Fibroblast of mammary gland (primary cell): ENCODE results near the gene FRMPD1.

Experiments
- DNase-seq: peaks from one replicate; pipeline ENCODE4 v3.0.0-alpha.2; 2010; ENCODE audit warnings: low read depth
- H3K4me3 ChIP-seq: 2 replicates; pipeline ENCODE4 v1.5.1; 2011; ENCODE audit warnings: low read depth, mild to moderate bottlenecking, low read length, moderate library complexity; ENCODE audit not compliant: control insufficient read depth
- TF ChIP-seq, protein P1 (sequence below): conservative IDR thresholded peaks from 2 replicates; pipeline ENCODE4 v1.5.1; 2011; ENCODE audit warnings: low read depth, low read length, inconsistent platforms; ENCODE audit not compliant: control insufficient read depth, insufficient read depth

FRMPD1 gene

DNA sequence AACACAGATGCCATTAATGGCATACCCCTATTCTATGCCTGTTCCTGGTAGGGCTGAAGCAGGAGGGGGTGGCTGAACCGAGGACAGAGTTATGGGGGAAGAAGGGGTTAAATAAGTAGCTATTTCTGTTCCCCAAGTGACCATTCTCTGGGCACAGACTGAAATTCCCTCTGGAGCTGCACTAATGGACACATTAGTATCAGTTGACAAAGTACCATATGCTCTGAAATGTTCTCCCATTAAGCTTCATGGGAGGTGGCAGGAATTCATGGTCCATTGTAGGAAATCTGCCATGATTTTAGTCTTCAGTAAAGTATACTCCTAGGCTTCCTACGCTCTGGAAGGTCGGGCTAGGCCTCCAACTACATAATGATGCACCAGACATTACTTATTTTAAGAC lies 10.5 kb upstream of the FRMPD1 start:
- no peak overlapping the region for H3K4me3 ChIP-seq
- TF ChIP-seq, protein P1, sequence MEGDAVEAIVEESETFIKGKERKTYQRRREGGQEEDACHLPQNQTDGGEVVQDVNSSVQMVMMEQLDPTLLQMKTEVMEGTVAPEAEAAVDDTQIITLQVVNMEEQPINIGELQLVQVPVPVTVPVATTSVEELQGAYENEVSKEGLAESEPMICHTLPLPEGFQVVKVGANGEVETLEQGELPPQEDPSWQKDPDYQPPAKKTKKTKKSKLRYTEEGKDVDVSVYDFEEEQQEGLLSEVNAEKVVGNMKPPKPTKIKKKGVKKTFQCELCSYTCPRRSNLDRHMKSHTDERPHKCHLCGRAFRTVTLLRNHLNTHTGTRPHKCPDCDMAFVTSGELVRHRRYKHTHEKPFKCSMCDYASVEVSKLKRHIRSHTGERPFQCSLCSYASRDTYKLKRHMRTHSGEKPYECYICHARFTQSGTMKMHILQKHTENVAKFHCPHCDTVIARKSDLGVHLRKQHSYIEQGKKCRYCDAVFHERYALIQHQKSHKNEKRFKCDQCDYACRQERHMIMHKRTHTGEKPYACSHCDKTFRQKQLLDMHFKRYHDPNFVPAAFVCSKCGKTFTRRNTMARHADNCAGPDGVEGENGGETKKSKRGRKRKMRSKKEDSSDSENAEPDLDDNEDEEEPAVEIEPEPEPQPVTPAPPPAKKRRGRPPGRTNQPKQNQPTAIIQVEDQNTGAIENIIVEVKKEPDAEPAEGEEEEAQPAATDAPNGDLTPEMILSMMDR: no peak
- DNase-seq: no peak

DNA sequence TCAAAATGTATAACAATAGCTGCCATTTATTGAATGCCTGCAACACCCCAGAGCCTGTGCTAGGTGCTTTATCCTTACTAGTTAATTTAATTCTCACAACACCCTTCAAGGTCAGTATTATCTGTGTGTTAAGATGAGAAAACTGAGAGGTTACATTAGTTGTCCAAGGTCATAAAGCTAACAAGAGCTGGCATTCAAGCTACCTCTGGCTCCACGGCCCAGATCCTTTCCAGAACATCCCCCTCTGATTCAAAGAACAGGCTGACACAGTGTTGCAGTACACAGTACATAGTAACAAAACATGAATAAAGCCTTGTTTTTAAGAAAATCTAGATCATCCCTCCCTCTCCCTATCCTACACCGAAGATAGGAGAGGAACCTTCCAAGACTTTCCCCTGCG lies 9.4 kb upstream of the FRMPD1 start:
- DNase-seq: no peak
- H3K4me3 ChIP-seq: no peak overlapping the region
- TF ChIP-seq, protein P1: no peak

DNA sequence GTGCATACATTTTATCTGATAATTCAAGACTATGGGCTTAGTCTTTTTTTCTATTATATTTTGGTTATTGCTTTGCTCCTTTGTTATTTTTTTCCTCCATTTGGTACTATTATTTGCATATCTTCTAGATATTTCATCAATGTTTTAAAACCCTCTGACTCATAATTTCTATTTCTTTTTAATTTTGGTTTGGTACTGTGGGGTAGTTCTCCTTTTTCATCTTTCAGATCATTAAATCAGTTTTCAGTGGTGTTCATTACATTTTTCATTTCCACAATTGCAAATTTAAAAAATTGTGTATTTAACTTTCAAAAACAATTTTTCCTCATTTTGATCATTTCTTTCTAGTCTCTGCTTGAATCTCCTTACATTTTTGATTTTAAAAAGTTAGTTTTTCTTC lies 7.5 kb upstream of the FRMPD1 start:
- TF ChIP-seq, protein P1: no peak
- H3K4me3 ChIP-seq: no peak overlapping the region
- DNase-seq: no peak

DNA sequence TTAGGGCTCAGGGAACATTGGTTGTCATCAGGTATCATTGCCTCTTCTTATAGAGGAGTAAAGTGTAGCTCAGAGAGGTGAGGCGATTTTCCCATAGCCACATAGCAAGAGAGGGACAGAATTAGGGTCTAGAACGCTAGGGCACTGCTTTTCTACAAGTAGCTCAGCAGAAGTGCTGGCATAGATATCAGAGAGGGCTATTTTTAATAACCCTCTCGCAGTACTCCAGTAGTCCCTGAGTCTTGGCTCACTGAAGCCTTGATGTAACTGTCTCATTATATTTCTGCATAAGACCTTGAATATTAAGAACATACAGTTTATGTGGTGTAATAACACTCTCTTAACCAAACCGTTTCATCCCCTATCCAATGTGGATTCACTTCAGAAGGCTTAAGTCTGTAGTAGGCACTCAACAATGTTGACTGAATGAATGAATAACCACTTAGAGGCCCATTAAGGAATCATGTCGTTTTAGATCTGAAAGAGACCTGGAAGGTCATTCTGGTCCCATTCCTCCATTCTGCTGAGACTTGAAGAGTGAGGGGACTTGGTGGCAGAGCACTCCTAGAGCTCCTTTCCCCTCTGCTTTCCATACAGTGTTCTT lies 4.7 kb upstream of the FRMPD1 start:
- DNase-seq: no peak
- TF ChIP-seq, protein P1: no peak

DNA sequence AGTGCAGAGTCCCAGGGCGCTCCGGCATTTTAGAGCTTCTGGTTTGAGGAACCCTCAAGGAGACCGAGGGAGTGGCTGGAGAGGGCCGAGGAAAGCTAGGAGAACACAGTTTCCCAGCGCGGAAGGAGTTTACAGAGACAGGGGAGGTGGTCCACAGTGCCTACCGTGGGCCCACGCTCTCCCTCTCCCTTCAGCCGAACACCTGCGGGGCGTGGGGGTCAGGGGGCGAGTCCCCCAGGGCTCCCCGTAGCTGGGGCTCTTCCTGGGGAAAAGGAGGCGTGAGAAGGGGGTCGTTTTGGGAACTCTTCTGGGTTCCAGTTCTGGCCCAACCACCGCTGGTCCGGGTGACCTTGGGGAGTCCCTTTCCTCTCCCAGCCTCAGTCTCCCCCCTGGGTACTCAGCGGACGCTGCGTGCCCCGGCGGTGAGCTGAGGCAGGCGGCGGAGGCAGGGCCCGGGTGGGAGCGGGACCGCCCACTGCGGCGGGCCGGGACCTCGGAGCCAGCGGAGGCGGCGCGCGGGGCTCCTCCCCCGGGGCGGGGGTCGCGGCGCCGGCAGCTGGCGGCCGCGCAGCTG lies 368 bp upstream of the FRMPD1 start:
- H3K4me3 ChIP-seq: no peak overlapping the region
- DNase-seq: no peak
- TF ChIP-seq, protein P1: no peak

More for the DNA sequence above, 4.7 kb upstream of the FRMPD1 start:
- H3K4me3 ChIP-seq: no peak overlapping the region

DNA sequence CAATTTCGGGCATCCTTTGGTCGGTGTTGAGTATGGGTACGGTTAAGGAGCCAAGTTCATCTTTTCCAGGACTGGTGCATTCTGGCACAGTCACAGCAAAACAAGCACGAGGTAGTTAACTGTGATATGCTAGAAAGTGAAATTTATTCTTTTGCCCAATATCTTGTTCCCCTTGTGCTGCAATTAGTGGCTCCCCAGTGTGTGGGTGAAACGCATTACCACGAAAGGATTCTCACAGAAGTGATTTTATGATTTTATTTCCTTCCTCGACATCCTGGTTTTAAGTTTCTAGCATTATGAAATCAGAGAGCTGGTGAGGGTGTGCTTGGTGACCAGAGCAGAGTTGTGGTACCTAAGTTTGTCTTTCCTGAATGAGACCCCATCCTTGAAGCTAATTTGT lies 1.5 kb downstream of the FRMPD1 start:
- TF ChIP-seq, protein P1: no peak
- DNase-seq: no peak
- no peak overlapping the region for H3K4me3 ChIP-seq
